Brain microvascular endothelial cell (primary cell): ENCODE measurements around the gene SLC29A2.

Experiments
- DNase-seq: peaks from one replicate; pipeline ENCODE4 v3.0.0-alpha.2; 2020
- H3K27ac ChIP-seq: fragments of 250-450 bp; sonication (Bioruptor Pico); 2 replicates; pipeline ENCODE4 v1.5.1; 2020; ENCODE audit warnings: mild to moderate bottlenecking, moderate library complexity
- H3K27me3 ChIP-seq: fragments of 250-450 bp; sonication (Bioruptor Pico); replicated peaks from 2 replicates; pipeline ENCODE4 v1.5.1; 2020; ENCODE audit warnings: mild to moderate bottlenecking
- H3K36me3 ChIP-seq: fragments of 250-450 bp; sonication (Bioruptor Pico); replicated peaks from 2 replicates; pipeline ENCODE4 v1.5.1; 2020; ENCODE audit warnings: mild to moderate bottlenecking
- H3K4me3 ChIP-seq: 2 replicates; pipeline ENCODE4 v1.5.1; 2011; ENCODE audit warnings: low read depth, mild to moderate bottlenecking, control low read depth, low read length, moderate library complexity
- in situ Hi-C: cut with HindIII; loops from 2 replicates; pipeline ENCODE4 v1.10.0; 2017; ENCODE audit warnings: low sequenced_read_pairs, low pct_ligation_motif_present
- TF ChIP-seq, protein P1 (sequence below): IDR thresholded peaks from 2 replicates; pipeline ENCODE4 v1.5.1; 2011; ENCODE audit warnings: low read depth, mild to moderate bottlenecking, moderate library complexity, low read length, control low read depth, inconsistent platforms; ENCODE audit errors: missing control alignments

SLC29A2 gene

DNA sequence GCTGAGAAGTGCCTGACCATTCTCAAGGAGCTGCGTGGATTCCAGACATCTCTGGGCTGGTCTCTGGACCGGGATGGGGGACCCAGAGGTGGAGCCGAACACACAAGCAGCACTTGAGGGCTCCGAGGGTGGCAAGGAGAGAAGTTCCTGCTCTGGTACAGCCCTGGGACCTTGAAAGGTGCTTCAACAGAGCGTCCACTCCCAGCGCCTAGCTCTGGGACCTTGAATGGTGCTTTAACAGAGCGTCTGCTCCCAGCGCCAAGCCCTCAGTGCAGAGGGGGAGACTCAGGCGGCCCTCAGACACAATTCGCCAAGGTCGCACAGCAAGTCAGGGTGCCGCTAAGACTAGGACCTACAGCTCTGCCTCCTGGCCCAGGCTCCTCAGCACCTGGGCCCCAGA is 38.6 kb upstream of the SLC29A2 start:
- H3K36me3 ChIP-seq: no peaks in the 10 kb centered on the region
- in situ Hi-C loops: no loop called here
- no peak for DNase-seq
- no peak overlapping the region for H3K27ac ChIP-seq
- TF ChIP-seq, protein P1, sequence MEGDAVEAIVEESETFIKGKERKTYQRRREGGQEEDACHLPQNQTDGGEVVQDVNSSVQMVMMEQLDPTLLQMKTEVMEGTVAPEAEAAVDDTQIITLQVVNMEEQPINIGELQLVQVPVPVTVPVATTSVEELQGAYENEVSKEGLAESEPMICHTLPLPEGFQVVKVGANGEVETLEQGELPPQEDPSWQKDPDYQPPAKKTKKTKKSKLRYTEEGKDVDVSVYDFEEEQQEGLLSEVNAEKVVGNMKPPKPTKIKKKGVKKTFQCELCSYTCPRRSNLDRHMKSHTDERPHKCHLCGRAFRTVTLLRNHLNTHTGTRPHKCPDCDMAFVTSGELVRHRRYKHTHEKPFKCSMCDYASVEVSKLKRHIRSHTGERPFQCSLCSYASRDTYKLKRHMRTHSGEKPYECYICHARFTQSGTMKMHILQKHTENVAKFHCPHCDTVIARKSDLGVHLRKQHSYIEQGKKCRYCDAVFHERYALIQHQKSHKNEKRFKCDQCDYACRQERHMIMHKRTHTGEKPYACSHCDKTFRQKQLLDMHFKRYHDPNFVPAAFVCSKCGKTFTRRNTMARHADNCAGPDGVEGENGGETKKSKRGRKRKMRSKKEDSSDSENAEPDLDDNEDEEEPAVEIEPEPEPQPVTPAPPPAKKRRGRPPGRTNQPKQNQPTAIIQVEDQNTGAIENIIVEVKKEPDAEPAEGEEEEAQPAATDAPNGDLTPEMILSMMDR: no peak
- no peak overlapping the region for H3K4me3 ChIP-seq
- peaks cover 4% of the 10 kb centered on the region for H3K27me3 ChIP-seq

DNA sequence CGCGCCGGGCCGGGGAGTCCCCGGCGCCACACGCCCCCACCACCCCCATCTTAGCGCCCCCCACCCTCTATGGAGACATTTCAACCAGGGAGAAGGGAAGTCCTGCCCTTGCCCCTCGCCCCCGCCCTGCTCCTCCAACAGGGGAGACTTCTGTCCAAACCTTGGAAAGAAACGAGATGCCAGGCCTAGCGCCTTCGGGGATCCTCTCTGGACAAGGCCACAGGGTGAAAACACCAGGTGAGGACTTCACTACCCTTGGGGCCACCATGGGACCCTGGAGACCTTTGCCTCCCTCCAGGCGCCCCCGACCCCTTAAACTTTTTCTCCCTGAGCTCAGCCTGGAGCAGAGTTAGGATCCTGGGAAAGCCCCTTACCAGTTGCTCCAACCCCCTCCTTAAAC is 37.7 kb upstream of the SLC29A2 start:
- no peak overlapping the region for H3K4me3 ChIP-seq
- TF ChIP-seq, protein P1: no peak
- no peaks in the 10 kb centered on the region for H3K36me3 ChIP-seq
- peaks cover 3% of the 10 kb centered on the region for H3K27me3 ChIP-seq
- DNase-seq: no peak
- in situ Hi-C loops: no loop called here
- no peak overlapping the region for H3K27ac ChIP-seq

DNA sequence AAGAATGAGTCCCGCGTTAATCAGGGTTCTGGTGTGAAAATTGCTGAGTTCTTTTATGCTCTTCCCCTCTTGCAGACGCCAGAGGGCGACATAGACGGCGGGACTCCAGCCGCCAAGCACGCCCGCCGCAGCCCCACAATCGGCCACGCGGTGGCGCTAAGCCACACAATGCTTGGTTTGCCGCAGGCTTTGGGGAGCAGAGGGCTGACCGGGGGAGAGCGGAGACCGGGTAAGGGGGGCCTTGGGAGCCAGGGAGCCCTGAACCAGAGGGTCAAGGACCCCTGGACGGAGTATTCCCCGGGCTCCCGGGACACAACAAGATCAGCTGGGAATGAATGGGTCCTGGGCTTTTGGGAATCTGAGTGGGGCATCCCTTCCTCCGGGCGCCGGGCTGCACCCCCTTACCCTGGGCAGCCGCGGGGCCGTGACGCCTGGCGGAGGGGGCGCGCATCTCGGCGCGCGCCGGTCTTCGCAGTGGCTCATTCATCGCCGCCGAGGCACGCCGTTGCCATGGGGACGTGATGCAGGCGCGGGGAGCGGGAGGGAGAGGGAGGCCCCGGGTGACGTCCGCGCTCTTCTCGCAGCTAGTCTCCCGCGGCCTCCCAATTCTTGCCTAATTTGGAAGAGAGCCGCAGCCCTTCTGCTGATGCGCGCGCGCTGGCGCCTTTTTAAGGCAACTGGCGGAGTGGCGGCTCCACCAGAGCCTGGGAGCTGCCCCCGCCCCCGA is 37.1 kb upstream of the SLC29A2 start:
- DNase-seq: peak; percentile 80
- Histone ChIP-seq H3K27ac (no peak overlapping the region), H3K36me3 (no peaks in the 10 kb centered on the region), H3K27me3 (peaks cover 3% of the 10 kb centered on the region), H3K4me3 (peak overlapping the region; percentile 45)
- in situ Hi-C loops: no loop called here
- TF ChIP-seq, protein P1: peak; percentile 100

DNA sequence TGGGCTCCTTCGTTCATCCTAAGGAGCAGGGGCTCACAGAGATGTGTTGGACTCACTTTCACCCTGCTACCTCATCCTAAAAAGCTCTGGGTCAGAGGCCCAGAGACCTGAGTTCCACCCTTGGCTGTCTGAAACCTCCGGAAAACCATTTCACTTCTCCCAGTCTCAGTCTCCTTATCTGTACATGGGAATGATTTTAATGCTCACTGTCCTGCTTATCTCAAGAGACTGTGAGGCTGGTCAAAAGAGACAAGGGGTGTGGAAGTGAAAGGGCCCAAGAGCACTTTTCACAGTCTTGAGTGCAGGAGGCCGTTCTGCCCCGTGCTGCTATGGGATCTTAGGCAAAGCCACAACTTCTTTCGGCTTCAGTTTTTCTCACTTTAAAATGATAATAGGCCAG is 36.1 kb upstream of the SLC29A2 start:
- H3K27ac ChIP-seq: no peak overlapping the region
- no peak overlapping the region for H3K4me3 ChIP-seq
- in situ Hi-C loops: no loop called here
- no peak for DNase-seq
- H3K36me3 ChIP-seq: no peaks in the 10 kb centered on the region
- TF ChIP-seq, protein P1: no peak
- H3K27me3 ChIP-seq: peaks cover 9% of the 10 kb centered on the region

DNA sequence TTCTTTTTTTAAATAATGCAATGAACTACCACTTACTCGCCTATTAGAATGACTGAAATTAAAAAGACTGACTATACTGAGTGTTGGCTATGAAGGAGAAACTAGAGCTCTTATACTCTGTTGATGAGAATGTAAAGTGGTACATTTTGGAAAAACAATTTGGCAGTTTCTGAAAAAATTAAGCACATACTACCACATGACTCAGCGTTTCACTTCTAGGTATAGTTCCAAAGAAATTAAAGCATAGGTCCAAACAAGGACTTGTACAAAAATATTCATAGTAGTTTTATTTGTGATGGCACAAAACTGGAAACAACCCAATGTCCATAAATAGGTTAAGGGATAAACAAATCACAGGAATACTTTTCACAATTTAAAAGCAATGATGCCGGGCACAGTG is 22.4 kb upstream of the SLC29A2 start:
- in situ Hi-C loops: no loop called here
- Histone ChIP-seq H3K27me3 (peaks cover 4% of the 10 kb centered on the region), H3K27ac (no peak overlapping the region), H3K36me3 (no peaks in the 10 kb centered on the region), H3K4me3 (no peak overlapping the region)
- TF ChIP-seq, protein P1: no peak
- DNase-seq: no peak

DNA sequence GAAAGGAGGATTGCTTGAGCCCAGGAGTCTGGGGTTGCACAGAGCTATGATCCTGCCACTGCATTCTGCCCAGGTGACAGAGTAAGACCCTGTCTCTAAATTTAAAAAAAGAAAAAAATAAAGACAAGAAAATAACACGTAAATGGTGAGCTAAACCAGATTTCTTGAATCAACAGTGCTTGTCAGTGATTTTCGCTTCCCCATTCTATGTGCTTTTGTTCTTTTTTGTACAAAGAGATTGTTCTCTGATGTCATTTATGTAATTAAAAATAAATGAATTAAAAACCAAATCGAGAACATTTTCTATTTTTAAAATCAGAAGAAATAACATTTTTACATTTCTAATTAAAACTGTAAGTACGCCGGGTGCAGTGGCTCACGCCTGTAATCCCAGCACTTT is 19.8 kb upstream of the SLC29A2 start:
- no peak for DNase-seq
- peaks cover 4% of the 10 kb centered on the region for H3K27me3 ChIP-seq
- no peaks in the 10 kb centered on the region for H3K36me3 ChIP-seq
- in situ Hi-C loops: no loop called here
- no peak overlapping the region for H3K4me3 ChIP-seq
- TF ChIP-seq, protein P1: no peak
- H3K27ac ChIP-seq: no peak overlapping the region
